NCI-H748 treated with DMSO at 0.1 percent for 48 hours (cell line): ENCODE measurements around the gene SIGLEC7.
A peak's percentile ranks its signal among the peaks of the same experiment; 100 is the strongest.

Experiments
- DNase-seq: peaks from one replicate; lab custom pipeline; 2025; lab: John Stamatoyannopoulos, UW

The SIGLEC7 gene

GRCh38 chr19:51142119-51142518 is at the start of gene SIGLEC7:
Gene SIGLEC7, plus strand, starts transcription at chr19:51142301. Its CDS starts 69 bp downstream, at chr19:51142370.
- no peak for DNase-seq

GRCh38 chr19:51093101-51093500 is 49.0 kb upstream of the SIGLEC7 start:
- DNase-seq = no peak

GRCh38 chr19:51093510-51094345 is 48.4 kb upstream of the SIGLEC7 start:
- no peak for DNase-seq

DNA sequence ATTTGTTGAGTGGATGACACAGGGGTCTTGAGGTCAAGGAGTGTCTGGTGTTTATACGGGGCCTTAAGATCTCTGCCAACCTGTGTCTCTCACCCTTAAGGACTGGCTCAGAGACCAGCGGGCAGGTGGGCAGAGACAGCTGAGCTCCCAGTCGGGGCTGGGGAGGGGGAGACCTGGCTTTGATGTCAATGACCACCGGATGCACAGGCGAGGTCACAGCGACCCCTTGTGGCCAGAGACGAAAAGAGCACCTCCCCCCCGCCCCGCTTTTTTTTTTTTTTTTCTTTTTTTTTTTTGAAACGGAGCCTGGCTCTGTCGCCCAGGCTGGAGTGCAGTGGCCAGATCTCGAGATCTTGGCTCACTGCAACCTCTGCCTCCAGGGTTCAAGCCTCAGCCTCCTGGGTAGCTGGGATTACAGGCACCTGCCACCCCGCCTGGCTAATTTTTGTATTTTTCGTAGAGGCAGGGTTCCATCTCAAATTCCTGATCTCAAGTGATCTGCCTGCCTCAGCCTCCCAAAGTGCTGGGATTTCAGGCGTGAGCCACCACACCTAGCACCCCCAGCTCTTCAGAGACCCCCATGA is 47.3 kb upstream of the SIGLEC7 start:
- no peak for DNase-seq

DNA sequence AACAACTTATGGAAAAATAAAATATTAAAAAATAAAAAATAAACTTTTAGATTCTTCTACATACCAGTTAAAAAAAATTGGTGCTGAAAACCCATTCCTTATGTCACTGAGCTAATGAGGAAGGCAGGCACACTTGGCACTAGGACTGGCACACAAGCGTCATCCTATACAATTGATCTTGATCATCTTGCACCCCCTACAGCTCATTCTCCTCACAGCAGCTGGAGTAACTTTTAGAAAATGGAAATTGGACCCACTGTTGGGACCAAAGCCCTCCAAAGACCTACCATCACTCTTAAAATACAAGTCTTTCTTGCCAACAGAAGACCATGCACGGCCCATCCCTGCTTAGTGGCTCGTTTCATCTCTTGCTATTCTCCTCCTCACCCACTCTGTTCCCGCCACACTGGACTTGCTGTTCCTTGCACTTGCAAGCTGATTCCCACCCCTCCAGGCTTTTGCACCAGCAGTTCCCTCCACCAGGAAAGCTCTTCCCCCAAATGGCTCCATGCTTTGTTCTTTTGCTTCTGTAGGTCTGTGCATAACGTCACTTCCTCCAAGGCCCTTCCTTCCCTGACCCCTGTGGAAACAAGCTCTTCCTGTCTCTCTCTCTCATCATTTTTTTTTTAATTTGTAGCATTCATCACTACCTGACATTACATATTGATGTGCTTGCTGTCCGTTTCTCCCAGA is 45.5 kb upstream of the SIGLEC7 start:
- peak; percentile 39 for DNase-seq

GRCh38 chr19:51097166-51097738 is 44.8 kb upstream of the SIGLEC7 start:
- peak; percentile 69 for DNase-seq

DNA sequence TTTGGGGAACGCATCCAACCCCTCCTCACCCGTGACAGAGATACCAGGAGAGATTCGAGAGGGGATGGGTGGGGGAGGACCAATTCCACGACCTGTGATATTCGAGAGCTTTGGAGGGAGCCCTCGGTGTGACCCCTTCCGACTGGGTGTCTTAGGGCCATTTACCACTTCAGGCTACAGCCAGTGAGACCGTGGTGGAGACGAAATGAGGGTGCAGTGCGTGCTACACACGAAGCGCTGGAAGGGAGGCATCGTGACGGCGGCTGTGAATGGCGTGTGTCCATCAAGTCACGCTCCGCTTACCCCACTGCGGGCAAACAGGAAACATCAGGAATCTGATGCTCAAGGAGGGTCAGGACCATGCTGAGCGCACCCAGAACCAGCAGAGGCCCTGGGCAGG is 44.3 kb upstream of the SIGLEC7 start:
- no peak for DNase-seq

- no peak for DNase-seq
Measured at GRCh38 chr19:51098365-51099046, 43.6 kb upstream of the SIGLEC7 start.

- no peak for DNase-seq
Measured at GRCh38 chr19:51099047-51099382, 43.1 kb upstream of the SIGLEC7 start.

GRCh38 chr19:51100601-51101000 is 41.5 kb upstream of the SIGLEC7 start:
- DNase-seq = no peak

- no peak for DNase-seq
Measured at GRCh38 chr19:51101171-51101865, 40.8 kb upstream of the SIGLEC7 start.

GRCh38 chr19:51102991-51103390 is 39.1 kb upstream of the SIGLEC7 start:
- DNase-seq = no peak

DNA sequence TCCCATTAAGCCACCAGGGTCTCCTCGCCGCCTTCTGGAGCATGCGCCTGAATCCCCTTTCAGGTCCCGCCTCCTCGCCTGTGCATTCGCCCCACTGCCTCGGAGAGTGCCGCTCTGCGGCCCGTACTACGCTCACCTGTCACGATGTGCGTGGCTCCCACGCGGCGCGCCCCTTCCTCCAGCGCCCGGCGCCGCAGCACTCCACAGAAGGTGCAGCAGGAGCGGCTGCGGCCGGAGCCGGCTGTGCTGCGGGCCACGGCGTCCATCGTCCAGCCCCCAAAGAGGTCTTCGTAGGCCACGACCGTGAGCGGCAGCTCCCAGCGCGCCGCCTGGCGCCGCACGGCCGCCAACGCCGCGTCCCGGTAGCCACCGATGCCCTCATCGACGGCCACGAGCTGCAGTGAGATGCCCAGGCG is 38.2 kb upstream of the SIGLEC7 start:
- no peak for DNase-seq

GRCh38 chr19:51107406-51108065 is 34.6 kb upstream of the SIGLEC7 start:
- DNase-seq = no peak

DNA sequence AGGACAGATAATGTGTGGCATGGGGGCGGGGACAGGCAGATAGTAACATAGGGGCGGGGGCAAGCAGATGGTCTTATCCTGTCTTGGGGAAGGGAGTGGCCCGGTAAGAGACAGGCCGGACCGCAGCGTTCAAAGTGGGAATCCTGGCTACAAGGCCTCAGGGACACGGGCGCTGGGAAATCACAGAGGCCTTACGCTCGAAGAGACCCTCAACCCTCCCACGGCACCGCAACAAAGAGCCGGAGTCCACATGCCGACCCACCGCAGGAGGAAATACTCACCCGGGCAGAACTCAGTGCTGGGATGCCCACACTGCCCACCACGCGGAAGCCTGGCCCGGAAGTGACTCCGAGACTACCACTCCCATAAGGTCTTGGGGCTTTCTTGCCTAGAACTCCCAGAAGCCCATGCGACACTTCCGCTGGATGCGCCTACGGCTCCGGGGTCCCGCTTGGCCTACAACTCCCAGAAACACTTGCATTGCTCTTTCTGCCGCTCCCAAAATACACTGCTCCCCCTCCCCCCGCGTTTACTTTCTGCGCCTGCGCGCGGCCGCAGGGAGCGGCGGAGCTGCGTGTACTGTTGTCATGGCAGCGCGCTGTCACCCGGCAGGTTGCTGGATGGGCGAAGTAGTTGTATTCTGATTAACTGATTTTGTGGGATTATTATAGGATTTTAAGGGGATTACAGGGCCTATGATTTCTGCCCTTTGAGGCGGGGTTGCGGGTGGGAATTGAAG is 33.9 kb upstream of the SIGLEC7 start, which contains the start of gene CTU1:
TSS of gene CTU1 (minus strand) at position 344 of the 739 bp plus-strand sequence. CDS start 3,840 bp downstream, outside the sequence.
- peak; percentile 99 for DNase-seq

- no peak for DNase-seq
Measured at GRCh38 chr19:51108805-51109146, 33.3 kb upstream of the SIGLEC7 start.

DNA sequence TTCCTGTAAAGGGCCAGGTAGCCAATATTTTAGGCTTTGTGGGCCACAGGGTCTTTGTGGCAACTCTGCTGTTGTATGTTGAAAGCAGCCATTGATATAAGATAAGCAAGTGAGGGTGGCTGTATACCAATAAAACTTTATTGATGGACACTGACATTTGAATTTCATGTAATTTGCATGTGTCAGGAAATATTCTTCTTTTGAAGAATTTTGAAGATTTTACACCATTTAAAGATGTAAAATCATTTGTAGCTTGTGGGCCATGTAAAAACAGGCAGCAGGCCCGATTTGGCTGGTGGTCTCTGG is 31.5 kb upstream of the SIGLEC7 start:
- no peak for DNase-seq

GRCh38 chr19:51111606-51112005 is 30.5 kb upstream of the SIGLEC7 start:
- no peak for DNase-seq

DNA sequence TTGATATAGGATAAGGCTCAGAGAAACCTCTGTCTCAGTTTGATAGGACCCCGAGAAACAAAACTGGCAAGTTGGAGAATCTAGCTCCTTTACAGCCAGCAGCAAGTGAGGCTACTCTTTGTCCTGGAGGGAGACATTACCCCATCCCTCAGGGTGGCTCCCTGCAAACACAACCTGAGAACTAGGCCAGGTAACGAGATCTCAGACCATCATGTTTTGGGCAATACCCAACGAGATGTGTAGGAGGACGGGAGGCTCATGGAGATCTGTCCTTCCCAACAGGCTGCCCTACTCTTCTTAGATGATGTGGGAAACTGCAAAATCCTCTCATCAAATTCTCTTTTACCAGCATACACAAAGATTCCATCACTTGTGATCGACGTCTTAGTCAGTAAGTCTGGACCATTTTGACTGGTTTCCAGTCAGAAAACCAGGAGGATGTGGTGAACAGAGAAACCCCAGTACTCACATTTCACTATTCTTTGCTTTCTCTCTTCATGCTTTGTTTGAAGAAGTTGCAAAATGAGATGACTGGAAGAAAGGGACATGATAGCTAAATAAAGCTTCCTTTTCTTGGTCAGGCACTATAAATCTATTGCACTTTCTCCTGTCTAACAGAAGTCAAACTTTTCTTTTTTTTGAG is 27.9 kb upstream of the SIGLEC7 start:
- DNase-seq = no peak

- no peak for DNase-seq
Measured at GRCh38 chr19:51116736-51117286, 25.3 kb upstream of the SIGLEC7 start.
